IPS-15b (cell line): ENCODE data around the gene C1QTNF12.

Source experiments
- H3K27me3 ChIP-seq: one replicate; pipeline ENCODE4 v1.6.1; 2013; ENCODE audit warnings: low read length; ENCODE audit not compliant: control insufficient read depth, insufficient read depth
- H3K36me3 ChIP-seq: one replicate; pipeline ENCODE4 v1.6.1; 2013; ENCODE audit warnings: low read length; ENCODE audit not compliant: control insufficient read depth, insufficient read depth
- H3K4me1 ChIP-seq: one replicate; pipeline ENCODE4 v1.6.1; 2013; ENCODE audit warnings: mild to moderate bottlenecking, low read length; ENCODE audit not compliant: control insufficient read depth, insufficient read depth
- H3K4me3 ChIP-seq: one replicate; pipeline ENCODE4 v1.5.1; 2013; ENCODE audit warnings: low read depth, low read length
- H3K9ac ChIP-seq: one replicate; pipeline ENCODE4 v1.6.1; 2013; ENCODE audit warnings: low read depth, mild to moderate bottlenecking, low read length
- H3K9me3 ChIP-seq: one replicate; pipeline ENCODE4 v1.6.1; 2013; ENCODE audit warnings: mild to moderate bottlenecking, low read length; ENCODE audit not compliant: control insufficient read depth, insufficient read depth

The C1QTNF12 gene

GRCh38 chr1:1278620-1279019 lies 32.1 kb upstream of the C1QTNF12 start:
- Histone ChIP-seq H3K36me3 (no peaks in the 10 kb centered on the region), H3K4me3 (no peak overlapping the region), H3K9me3 (no peaks in the 10 kb centered on the region), H3K9ac (no peak overlapping the region), H3K27me3 (peaks cover 4% of the 10 kb centered on the region), H3K4me1 (no peaks in the 10 kb centered on the region)

- Histone ChIP-seq H3K4me1 (peaks cover 5% of the 10 kb centered on the region), H3K9me3 (no peaks in the 10 kb centered on the region), H3K4me3 (no peak overlapping the region), H3K9ac (no peak overlapping the region), H3K36me3 (peaks cover 6% of the 10 kb centered on the region), H3K27me3 (peaks cover 4% of the 10 kb centered on the region)
These were observed 29.3 kb upstream of the C1QTNF12 start for GRCh38 chr1:1275836-1276235.

- Histone ChIP-seq H3K36me3 (peaks cover 6% of the 10 kb centered on the region), H3K9me3 (no peaks in the 10 kb centered on the region), H3K27me3 (peaks cover 4% of the 10 kb centered on the region), H3K4me3 (no peak overlapping the region), H3K4me1 (peaks cover 5% of the 10 kb centered on the region), H3K9ac (peak overlapping the region; percentile 60)
These were observed 28.5 kb upstream of the C1QTNF12 start for GRCh38 chr1:1274931-1275431.

GRCh38 chr1:1274299-1274930 lies 27.9 kb upstream of the C1QTNF12 start:
- Histone ChIP-seq H3K27me3 (peaks cover 4% of the 10 kb centered on the region), H3K36me3 (peaks cover 6% of the 10 kb centered on the region), H3K9me3 (no peaks in the 10 kb centered on the region), H3K4me3 (peak overlapping the region; percentile 56), H3K4me1 (peaks cover 5% of the 10 kb centered on the region), H3K9ac (peak overlapping the region; percentile 60)

DNA sequence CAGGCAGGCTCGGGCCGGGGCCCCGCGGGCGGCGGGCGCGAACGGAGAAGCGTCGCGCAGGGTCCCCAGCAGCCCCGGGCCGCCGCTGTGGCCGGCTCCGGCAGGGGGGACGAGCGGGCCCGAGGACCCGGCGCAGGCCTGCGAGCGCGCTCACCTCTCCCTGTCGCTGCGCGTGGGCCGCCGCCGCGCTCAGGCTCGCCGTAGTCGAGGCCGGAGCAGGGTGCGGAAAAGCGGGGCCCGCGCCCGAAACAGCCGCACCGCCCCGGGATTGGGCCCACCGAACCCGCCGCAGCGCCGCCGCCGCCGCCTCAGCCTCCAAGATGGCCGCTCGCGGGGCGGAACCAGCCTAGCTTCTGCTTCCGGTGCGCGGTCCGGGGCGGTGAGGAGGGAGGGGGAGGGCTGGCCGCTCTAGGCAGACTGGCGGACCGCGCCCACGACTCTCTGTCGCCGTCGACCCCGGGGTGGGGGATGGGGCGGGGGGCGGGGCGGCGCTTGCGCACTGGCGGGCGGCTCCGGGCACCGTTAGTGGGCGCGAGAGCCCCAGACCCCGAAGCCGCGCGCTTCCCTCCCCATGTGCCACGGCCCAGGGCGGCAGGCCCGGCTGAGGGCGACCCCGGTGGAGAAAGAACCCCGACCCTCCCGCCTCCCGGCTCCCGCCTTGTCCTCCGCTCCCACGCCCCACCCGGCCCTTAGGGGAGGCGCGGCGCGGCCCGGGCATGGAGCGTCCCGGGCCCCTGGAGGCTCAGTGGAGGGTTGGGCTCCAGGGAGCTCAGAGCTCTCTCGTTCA lies 27.2 kb upstream of the C1QTNF12 start, which contains the start of gene UBE2J2:
Gene UBE2J2 (minus strand): TSS at position 343 of the 787 bp plus-strand sequence. CDS start 5,862 bp downstream, outside the sequence.
- Histone ChIP-seq H3K36me3 (peaks cover 7% of the 10 kb centered on the region), H3K9me3 (no peaks in the 10 kb centered on the region), H3K4me3 (peak within 1 kb of the TSS; percentile 83), H3K4me1 (peaks cover 5% of the 10 kb centered on the region), H3K9ac (peak within 1 kb of the TSS; percentile 81), H3K27me3 (peaks cover 4% of the 10 kb centered on the region)

- peak overlapping the region; percentile 83 for H3K4me3 ChIP-seq
- peaks cover 8% of the 10 kb centered on the region for H3K36me3 ChIP-seq
- peaks cover 5% of the 10 kb centered on the region for H3K4me1 ChIP-seq
- peaks cover 4% of the 10 kb centered on the region for H3K27me3 ChIP-seq
- H3K9ac ChIP-seq: peak overlapping the region; percentile 81
- H3K9me3 ChIP-seq: no peaks in the 10 kb centered on the region
These were observed 26.6 kb upstream of the C1QTNF12 start for GRCh38 chr1:1273209-1273511.

- H3K9ac ChIP-seq: peak overlapping the region; percentile 81
- H3K36me3 ChIP-seq: peaks cover 12% of the 10 kb centered on the region
- H3K4me1 ChIP-seq: peaks cover 5% of the 10 kb centered on the region
- H3K27me3 ChIP-seq: peaks cover 4% of the 10 kb centered on the region
- peak overlapping the region; percentile 83 for H3K4me3 ChIP-seq
- H3K9me3 ChIP-seq: no peaks in the 10 kb centered on the region
These were observed 26.1 kb upstream of the C1QTNF12 start for GRCh38 chr1:1272341-1273208.

DNA sequence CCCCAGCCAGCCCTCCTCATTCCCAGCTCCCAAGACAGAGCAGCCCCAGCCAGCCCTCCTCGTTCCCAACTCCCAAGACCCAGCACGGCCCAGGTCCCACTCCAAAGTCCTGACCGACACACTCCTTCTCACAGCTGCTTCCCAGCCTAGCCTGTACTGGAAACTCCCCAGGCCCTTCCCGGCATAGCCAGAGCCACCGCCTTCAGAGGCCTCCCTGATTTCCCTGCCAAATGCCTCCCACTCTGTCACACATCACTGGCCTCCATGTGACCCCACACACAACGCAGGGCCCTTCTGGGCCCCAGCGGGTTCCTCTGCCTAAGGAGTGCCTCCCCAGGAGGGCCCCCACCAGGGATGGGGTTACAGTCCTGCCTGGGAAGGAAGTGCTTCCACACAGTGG lies 24.3 kb upstream of the C1QTNF12 start:
- no peaks in the 10 kb centered on the region for H3K9me3 ChIP-seq
- peaks cover 20% of the 10 kb centered on the region for H3K36me3 ChIP-seq
- peaks cover 5% of the 10 kb centered on the region for H3K4me1 ChIP-seq
- peaks cover 4% of the 10 kb centered on the region for H3K27me3 ChIP-seq
- no peak overlapping the region for H3K4me3 ChIP-seq
- H3K9ac ChIP-seq: no peak overlapping the region

GRCh38 chr1:1268284-1268682 lies 21.8 kb upstream of the C1QTNF12 start:
- Histone ChIP-seq H3K4me3 (no peak overlapping the region), H3K9ac (no peak overlapping the region), H3K27me3 (no peaks in the 10 kb centered on the region), H3K9me3 (no peaks in the 10 kb centered on the region), H3K4me1 (peaks cover 5% of the 10 kb centered on the region), H3K36me3 (peaks cover 20% of the 10 kb centered on the region)

- Histone ChIP-seq H3K9me3 (no peaks in the 10 kb centered on the region), H3K4me3 (no peak overlapping the region), H3K36me3 (peaks cover 23% of the 10 kb centered on the region), H3K27me3 (no peaks in the 10 kb centered on the region), H3K4me1 (peaks cover 5% of the 10 kb centered on the region), H3K9ac (no peak overlapping the region)
These were observed 21.2 kb upstream of the C1QTNF12 start for GRCh38 chr1:1267488-1268283.

DNA sequence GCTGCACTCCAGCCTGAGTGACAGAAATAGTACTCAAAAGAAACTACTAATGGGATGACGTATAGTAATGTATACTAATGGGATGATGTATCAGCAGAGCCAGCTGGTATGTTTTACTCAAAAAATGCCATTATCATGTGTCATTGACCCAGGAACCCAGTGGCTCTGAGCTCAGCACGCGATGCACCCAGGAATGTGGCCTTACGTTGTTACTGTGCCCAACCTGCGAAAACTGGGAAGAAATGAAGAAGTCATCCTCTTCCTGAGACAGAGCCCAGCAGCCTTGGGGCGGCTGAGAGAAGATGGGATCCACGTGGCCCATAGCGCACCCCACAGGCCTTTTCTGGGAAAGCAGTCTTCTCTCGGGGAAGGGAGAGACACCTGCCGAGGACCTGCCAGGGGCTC lies 18.3 kb upstream of the C1QTNF12 start:
- Histone ChIP-seq H3K4me1 (no peaks in the 10 kb centered on the region), H3K36me3 (peaks cover 38% of the 10 kb centered on the region), H3K9ac (no peak overlapping the region), H3K4me3 (no peak overlapping the region), H3K9me3 (no peaks in the 10 kb centered on the region), H3K27me3 (no peaks in the 10 kb centered on the region)
